SK-N-MC (cell line): ENCODE results near the gene TMEM98.
"Not testable (repeated sequence)": the region's sequence is repeated elsewhere in the genome, so short reads cannot be mapped to it uniquely, and the experiment has no call there.

Experiments
- DNase-seq: peaks from one replicate; pipeline ENCODE4 v3.0.0-alpha.2; 2011; ENCODE audit warnings: low read depth, low spot score
- H3K27ac ChIP-seq: fragments of 200-600 bp; sonication (generic); 2 replicates; pipeline ENCODE4 v1.5.1; 2016; ENCODE audit warnings: mixed run types
- H3K36me3 ChIP-seq: fragments of 200-600 bp; sonication (generic); 2 replicates; pipeline ENCODE4 v1.6.1; 2017; ENCODE audit warnings: antibody characterized with exemption, low read length, mixed read lengths; ENCODE audit not compliant: insufficient read depth
- H3K4me3 ChIP-seq: fragments of 200-600 bp; sonication (generic); 2 replicates; pipeline ENCODE4 v1.5.1; 2016
- H3K9ac ChIP-seq: fragments of 200-600 bp; sonication (generic); 2 replicates; pipeline ENCODE4 v1.8.0; 2017; ENCODE audit warnings: mixed run types, mixed read lengths; ENCODE audit not compliant: insufficient read length
- H3K9me3 ChIP-seq: fragments of 200-600 bp; sonication (generic); 2 replicates; pipeline ENCODE4 v1.6.1; 2017; ENCODE audit warnings: low read depth, mild to moderate bottlenecking, antibody characterized with exemption, low read length, moderate library complexity, mixed read lengths
- EZH2 ChIP-seq: fragments of 200-600 bp; sonication (generic); IDR thresholded peaks from one replicate; pipeline ENCODE4 v1.6.1; 2017; ENCODE audit warnings: antibody characterized with exemption
- FOXP2 ChIP-seq: optimal IDR thresholded peaks from 2 replicates; pipeline ENCODE3; 2011; ENCODE audit warnings: mild to moderate bottlenecking, moderate library complexity; ENCODE audit not compliant: insufficient read depth; ENCODE audit errors: extremely low read length, control extremely low read depth
- POLR2AphosphoS5 ChIP-seq: IDR thresholded peaks from 2 replicates; pipeline ENCODE4 v1.6.1; 2012; ENCODE audit warnings: mild to moderate bottlenecking, low read depth, low read length, borderline replicate concordance

Gene TMEM98

GRCh38 chr17:32976131-32976530, 48.2 kb downstream of the TMEM98 start:
- TF ChIP-seq POLR2AphosphoS5 (no peak), EZH2 (no peak), FOXP2 (no peak)
- Histone ChIP-seq H3K27ac (no peak overlapping the region), H3K36me3 (no peaks in the 10 kb centered on the region), H3K4me3 (no peak overlapping the region), H3K9me3 (no peaks in the 10 kb centered on the region), H3K9ac (no peak overlapping the region)
- DNase-seq = no peak

- H3K9me3 ChIP-seq = no peaks in the 10 kb centered on the region
- TF ChIP-seq FOXP2 = no peak
- TF ChIP-seq POLR2AphosphoS5 = no peak
- TF ChIP-seq EZH2 = no peak
- no peak for DNase-seq
- no peak overlapping the region for H3K9ac ChIP-seq
- no peaks in the 10 kb centered on the region for H3K36me3 ChIP-seq
- H3K27ac ChIP-seq = no peak overlapping the region
- no peak overlapping the region for H3K4me3 ChIP-seq
Observed at GRCh38 chr17:32976605-32977004, 48.7 kb downstream of the TMEM98 start.

GRCh38 chr17:32980230-32980629, 52.3 kb downstream of the TMEM98 start:
- Histone ChIP-seq H3K27ac (no peak overlapping the region), H3K36me3 (no peaks in the 10 kb centered on the region), H3K4me3 (no peak overlapping the region), H3K9me3 (no peaks in the 10 kb centered on the region), H3K9ac (no peak overlapping the region)
- DNase-seq = no peak
- TF ChIP-seq POLR2AphosphoS5 (no peak), EZH2 (no peak), FOXP2 (no peak)

GRCh38 chr17:32981611-32982010, 53.7 kb downstream of the TMEM98 start:
- not testable (repeated sequence) for H3K9me3 ChIP-seq, H3K9ac ChIP-seq, H3K27ac ChIP-seq, H3K4me3 ChIP-seq, DNase-seq, H3K36me3 ChIP-seq

GRCh38 chr17:32985050-32985756, 57.2 kb downstream of the TMEM98 start:
- no peak overlapping the region for H3K27ac ChIP-seq
- TF ChIP-seq POLR2AphosphoS5 = no peak
- no peak for TF ChIP-seq FOXP2
- no peak for TF ChIP-seq EZH2

GRCh38 chr17:32987453-32987805, 59.5 kb downstream of the TMEM98 start:
- H3K36me3 ChIP-seq, DNase-seq, H3K9ac ChIP-seq, H3K27ac ChIP-seq, H3K4me3 ChIP-seq, H3K9me3 ChIP-seq: not testable (repeated sequence)

More at GRCh38 chr17:32985050-32985756, 57.2 kb downstream of the TMEM98 start:
- no peak overlapping the region for H3K9ac ChIP-seq
- H3K4me3 ChIP-seq = no peak overlapping the region
- H3K36me3 ChIP-seq = no peaks in the 10 kb centered on the region
- H3K9me3 ChIP-seq = 0 out of 2 replicates have a peak, but pooled peaks cover 4% of the 10 kb centered on the region
- DNase-seq = no peak

- H3K4me3 ChIP-seq, H3K9me3 ChIP-seq, DNase-seq, H3K36me3 ChIP-seq, H3K27ac ChIP-seq, H3K9ac ChIP-seq: not testable (repeated sequence)
Observed at GRCh38 chr17:32987868-32988267, 59.9 kb downstream of the TMEM98 start.

- Histone ChIP-seq H3K9ac (no peak overlapping the region), H3K36me3 (no peaks in the 10 kb centered on the region), H3K4me3 (no peak overlapping the region), H3K9me3 (0 out of 2 replicates have a peak, but pooled peaks cover 4% of the 10 kb centered on the region), H3K27ac (no peak overlapping the region)
- TF ChIP-seq EZH2 = no peak
- DNase-seq = no peak
Observed at GRCh38 chr17:32988481-32989101, 60.6 kb downstream of the TMEM98 start.

- Histone ChIP-seq H3K4me3 (no peak overlapping the region), H3K27ac (no peak overlapping the region), H3K9ac (no peak overlapping the region), H3K36me3 (no peaks in the 10 kb centered on the region), H3K9me3 (0 out of 2 replicates have a peak, but pooled peaks cover 4% of the 10 kb centered on the region)
- no peak for TF ChIP-seq FOXP2
- TF ChIP-seq POLR2AphosphoS5 = no peak
- no peak for TF ChIP-seq EZH2
- DNase-seq = no peak
Observed at GRCh38 chr17:32992321-32993033, 64.5 kb downstream of the TMEM98 start.

- no peaks in the 10 kb centered on the region for H3K36me3 ChIP-seq
- no peak overlapping the region for H3K4me3 ChIP-seq
- no peak overlapping the region for H3K9ac ChIP-seq
- H3K27ac ChIP-seq = no peak overlapping the region
- TF ChIP-seq POLR2AphosphoS5 = no peak
- TF ChIP-seq FOXP2 = no peak
- no peak for TF ChIP-seq EZH2
- no peak for DNase-seq
- H3K9me3 ChIP-seq = no peaks in the 10 kb centered on the region
Observed at GRCh38 chr17:32993977-32994376, 66.0 kb downstream of the TMEM98 start.
